Left ventricle myocardium inferior (tissue), 1 donor: ENCODE measurements around the gene GLRX3. TPM values are rescaled to one million over a fixed set of nuclear protein-coding genes. Genes with fewer than 3 reads are reported as not detected.

Experiments used
- DNase-seq: peaks from one replicate; pipeline ENCODE4 v3.0.0-alpha.2; 2020
- H3K27ac ChIP-seq: fragments of 200-600 bp; replicated peaks from 2 replicates; pipeline ENCODE4 v1.8.0; 2021
- H3K27me3 ChIP-seq: fragments of 200-600 bp; 2 replicates; pipeline ENCODE4 v1.8.0; 2021; ENCODE audit warnings: low read depth
- H3K36me3 ChIP-seq: fragments of 200-600 bp; 2 replicates; pipeline ENCODE4 v1.8.0; 2021
- H3K4me1 ChIP-seq: fragments of 200-600 bp; 2 replicates; pipeline ENCODE4 v1.8.0; 2021
- H3K4me3 ChIP-seq: fragments of 200-600 bp; 2 replicates; pipeline ENCODE4 v1.8.0; 2021; ENCODE audit warnings: mild to moderate bottlenecking, moderate library complexity
- H3K9me3 ChIP-seq: fragments of 200-600 bp; replicated peaks from 2 replicates; pipeline ENCODE4 v1.8.0; 2021
- intact Hi-C: fragments of 100-400 bp; cut with micrococcal nuclease; formaldehyde crosslinking; loops from one replicate; pipeline ENCODE4 v1.11.0; 2022
- total RNA-seq: library from RNA; stranded (reverse); fragmentation: NEBNext Ultra II Directional; extraction: Animal tissue kit (Norgen Biotek cat#: 25700); gene quantifications from one replicate; pipeline ENCODE4 v1.2.1, GENCODE V29; 2021
- TF ChIP-seq, protein P1 (sequence below): fragments of 200-600 bp; IDR thresholded peaks from 2 replicates; pipeline ENCODE4 v1.8.0; 2021; ENCODE audit warnings: antibody characterized with exemption, mild to moderate bottlenecking, borderline replicate concordance
- donor health status: DM: no; HTN: yes; CAD: no; lungs with severe emphysema.

GLRX3 gene
- total RNA-seq, 1 donor from 2014 or later: 69.2 TPM

DNA sequence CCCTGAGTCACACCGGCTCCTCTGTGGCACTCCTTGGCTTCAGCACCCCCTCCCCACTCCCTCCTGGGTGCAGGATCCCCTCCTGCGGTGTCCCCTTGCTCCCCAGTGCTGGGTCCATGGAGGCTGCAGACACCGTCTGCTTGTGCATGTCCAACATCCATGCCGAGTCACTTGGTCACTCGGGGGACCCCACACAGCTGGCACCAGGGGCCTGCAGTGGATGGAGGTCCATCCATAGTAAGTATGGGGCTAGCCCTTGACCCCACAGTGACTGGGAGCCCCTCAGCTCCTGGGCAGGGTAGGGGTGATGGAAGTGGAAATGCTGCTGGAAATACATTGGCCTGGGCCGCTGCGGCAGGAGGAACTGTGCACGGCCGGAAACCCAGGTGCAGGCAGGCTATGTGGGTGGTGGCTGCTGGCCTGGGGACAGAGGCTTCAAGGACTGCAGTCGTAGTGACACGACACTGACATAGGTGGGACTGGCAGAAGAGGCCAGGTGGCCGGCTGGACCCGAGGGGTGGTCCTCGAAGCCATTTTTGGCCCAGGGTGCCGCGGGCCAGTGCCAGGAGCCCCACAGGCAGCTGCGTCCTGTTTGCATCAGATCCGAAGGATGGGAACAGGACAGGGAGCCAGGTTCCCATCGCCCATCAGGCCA is 58.9 kb downstream of the GLRX3 start:
- peaks cover 23% of the 10 kb centered on the region for H3K4me1 ChIP-seq
- no peaks in the 10 kb centered on the region for H3K9me3 ChIP-seq
- no peaks in the 10 kb centered on the region for H3K36me3 ChIP-seq
- intact Hi-C loops: no loop called here
- no peak overlapping the region for H3K4me3 ChIP-seq
- H3K27me3 ChIP-seq: peaks cover 6% of the 10 kb centered on the region
- DNase-seq: no peak
- TF ChIP-seq, protein P1, sequence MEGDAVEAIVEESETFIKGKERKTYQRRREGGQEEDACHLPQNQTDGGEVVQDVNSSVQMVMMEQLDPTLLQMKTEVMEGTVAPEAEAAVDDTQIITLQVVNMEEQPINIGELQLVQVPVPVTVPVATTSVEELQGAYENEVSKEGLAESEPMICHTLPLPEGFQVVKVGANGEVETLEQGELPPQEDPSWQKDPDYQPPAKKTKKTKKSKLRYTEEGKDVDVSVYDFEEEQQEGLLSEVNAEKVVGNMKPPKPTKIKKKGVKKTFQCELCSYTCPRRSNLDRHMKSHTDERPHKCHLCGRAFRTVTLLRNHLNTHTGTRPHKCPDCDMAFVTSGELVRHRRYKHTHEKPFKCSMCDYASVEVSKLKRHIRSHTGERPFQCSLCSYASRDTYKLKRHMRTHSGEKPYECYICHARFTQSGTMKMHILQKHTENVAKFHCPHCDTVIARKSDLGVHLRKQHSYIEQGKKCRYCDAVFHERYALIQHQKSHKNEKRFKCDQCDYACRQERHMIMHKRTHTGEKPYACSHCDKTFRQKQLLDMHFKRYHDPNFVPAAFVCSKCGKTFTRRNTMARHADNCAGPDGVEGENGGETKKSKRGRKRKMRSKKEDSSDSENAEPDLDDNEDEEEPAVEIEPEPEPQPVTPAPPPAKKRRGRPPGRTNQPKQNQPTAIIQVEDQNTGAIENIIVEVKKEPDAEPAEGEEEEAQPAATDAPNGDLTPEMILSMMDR: no peak
- no peak overlapping the region for H3K27ac ChIP-seq

DNA sequence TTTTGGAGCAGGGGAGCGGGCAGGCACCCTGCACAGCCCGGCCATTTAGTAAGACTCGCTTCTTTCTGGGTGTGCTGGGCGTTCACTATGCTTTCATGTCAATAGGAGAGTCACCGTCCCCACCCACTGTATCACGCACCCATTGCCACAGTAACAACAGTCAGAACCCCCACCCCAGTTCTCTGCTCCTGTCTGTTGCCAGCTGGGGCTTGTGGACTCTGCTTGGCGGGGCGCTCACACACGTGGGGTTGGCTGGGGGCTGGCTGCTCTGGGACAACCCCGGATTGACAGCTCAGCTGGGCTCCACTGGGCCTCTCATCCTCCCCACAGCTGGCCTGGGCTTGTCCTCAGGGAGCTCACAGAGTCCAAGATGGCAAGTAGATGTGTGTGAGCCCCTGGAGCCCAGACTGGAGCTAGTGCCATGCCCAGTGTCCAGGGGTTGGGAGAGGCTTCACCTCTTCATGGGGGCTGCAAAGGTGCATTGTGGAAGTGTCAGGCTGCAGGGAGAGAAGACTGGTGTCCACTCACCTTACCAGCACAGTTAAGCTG is 59.6 kb downstream of the GLRX3 start:
- no peaks in the 10 kb centered on the region for H3K9me3 ChIP-seq
- TF ChIP-seq, protein P1: no peak
- DNase-seq: no peak
- intact Hi-C loops: no loop called here
- H3K27ac ChIP-seq: no peak overlapping the region
- peaks cover 17% of the 10 kb centered on the region for H3K4me1 ChIP-seq
- no peaks in the 10 kb centered on the region for H3K36me3 ChIP-seq
- H3K27me3 ChIP-seq: peaks cover under 1% of the 10 kb centered on the region
- H3K4me3 ChIP-seq: no peak overlapping the region

DNA sequence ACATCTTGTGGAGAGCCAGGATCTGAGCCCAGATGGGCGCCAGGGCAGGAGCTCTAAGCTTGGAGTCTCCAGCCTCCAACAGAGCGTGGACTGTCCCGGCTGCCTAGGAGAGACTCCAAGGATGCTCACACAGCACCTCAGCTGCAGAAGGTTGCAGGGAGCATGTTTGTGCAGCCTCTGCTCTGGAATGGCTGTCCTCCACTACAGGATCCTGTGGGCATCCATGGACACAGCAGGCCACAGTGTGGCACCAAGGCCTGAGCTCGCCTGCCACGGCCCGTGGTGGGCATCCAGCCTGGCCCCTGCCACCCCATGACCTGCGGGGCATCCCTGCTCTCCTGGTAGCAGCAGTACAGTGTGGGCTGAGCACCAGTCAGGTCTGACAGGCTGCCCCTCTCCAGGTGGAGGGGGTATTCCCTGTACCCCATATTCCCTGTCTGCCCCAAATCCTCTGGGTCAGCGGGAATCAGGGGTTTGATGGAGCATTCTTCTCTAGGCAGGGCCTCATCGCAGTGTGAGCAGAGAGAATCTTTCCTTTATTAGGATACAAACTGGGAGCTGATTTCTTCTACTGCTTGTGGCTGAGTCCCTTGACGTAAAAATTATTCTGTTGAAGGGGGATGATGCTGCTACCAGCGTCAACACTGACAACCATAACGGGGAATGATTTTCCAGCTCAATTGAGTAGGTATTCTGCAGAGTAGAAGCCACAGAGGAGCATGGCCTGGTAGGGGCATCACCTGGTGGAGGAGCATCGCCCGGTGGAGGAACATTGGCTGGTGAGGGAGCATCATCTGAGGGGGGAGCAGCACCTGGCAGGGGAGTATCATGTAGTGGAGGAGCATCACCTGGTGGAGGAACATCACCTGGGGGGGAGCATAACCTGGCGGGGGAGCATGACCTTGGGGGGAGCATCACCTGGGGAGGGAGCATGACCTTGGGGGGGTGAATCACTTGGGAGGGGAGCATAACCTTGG is 60.6 kb downstream of the GLRX3 start:
- TF ChIP-seq, protein P1: no peak
- H3K9me3 ChIP-seq: no peaks in the 10 kb centered on the region
- H3K27ac ChIP-seq: no peak overlapping the region
- H3K27me3 ChIP-seq: no peaks in the 10 kb centered on the region
- H3K4me1 ChIP-seq: peaks cover 13% of the 10 kb centered on the region
- intact Hi-C loops: no loop called here
- H3K36me3 ChIP-seq: no peaks in the 10 kb centered on the region
- DNase-seq: no peak
- H3K4me3 ChIP-seq: no peak overlapping the region

DNA sequence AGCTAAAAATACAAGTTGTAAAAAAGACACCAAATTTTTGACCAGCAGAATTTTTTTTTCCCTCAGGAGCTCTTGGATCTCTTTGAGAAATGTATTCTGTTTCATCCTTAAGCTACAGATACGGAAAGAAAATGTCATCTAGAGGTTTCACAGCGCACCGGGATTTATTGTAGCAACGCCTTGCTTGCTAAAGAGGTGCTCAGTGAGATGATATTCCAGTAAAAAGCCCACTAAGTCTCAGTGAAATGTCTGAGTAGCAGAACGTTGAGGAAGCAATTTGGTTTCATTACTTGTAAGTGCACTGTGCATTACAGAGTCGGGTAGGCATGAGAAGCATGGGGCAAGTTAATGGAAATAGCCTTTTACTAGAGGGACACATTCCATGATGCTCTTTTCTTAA is 62.5 kb downstream of the GLRX3 start:
- intact Hi-C loops: no loop called here
- TF ChIP-seq, protein P1: no peak
- H3K4me3 ChIP-seq: no peak overlapping the region

DNA sequence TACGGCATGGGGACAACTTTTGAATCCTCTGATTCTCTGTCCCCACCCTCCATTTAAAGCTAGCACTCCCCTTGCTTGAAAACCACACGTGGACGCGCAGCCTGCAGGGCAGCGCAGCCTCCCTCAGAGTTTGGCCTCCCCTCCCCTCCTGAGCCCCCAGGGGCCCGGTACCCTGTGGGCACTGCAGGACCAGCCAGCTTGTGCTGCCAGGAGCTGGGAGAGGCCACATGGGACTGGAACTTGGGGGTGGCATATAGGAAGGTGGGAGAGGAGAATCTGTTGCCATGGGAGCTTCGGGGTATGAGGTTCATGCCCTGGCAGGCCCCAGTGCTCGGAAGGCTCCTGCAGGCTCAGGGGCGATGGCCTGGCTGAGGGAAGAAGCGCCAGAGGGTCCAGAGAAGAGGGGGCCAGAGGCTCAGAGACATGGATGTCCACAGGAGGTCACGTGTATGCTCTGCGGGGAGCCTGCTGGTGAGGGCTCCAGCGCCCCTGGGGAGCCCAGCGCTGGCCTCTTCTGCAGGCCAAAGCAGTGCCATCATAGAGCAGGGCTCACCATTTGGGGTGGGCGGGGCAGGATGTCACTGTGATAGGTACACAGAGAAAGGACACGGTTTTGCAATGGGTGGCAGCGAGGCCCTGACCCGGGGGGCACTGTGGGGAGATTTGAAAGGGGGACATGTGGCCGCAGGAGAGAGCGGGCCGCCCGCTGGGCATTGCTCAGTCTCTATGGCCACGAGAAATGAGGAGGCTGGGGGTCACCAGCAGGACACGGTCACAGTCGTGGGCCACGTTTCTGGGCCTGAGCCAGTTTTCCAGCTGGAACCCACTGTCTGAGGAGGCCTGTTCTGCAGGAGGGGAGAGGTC is 64.2 kb downstream of the GLRX3 start:
- intact Hi-C loops: no loop called here
- no peak overlapping the region for H3K27ac ChIP-seq
- no peaks in the 10 kb centered on the region for H3K9me3 ChIP-seq
- H3K4me3 ChIP-seq: no peak overlapping the region
- H3K27me3 ChIP-seq: no peaks in the 10 kb centered on the region
- H3K4me1 ChIP-seq: no peaks in the 10 kb centered on the region
- TF ChIP-seq, protein P1: no peak
- DNase-seq: no peak
- no peaks in the 10 kb centered on the region for H3K36me3 ChIP-seq

More for the DNA sequence above, 62.5 kb downstream of the GLRX3 start:
- Histone ChIP-seq H3K9me3 (no peaks in the 10 kb centered on the region), H3K4me1 (peaks cover 9% of the 10 kb centered on the region), H3K36me3 (no peaks in the 10 kb centered on the region), H3K27me3 (no peaks in the 10 kb centered on the region), H3K27ac (no peak overlapping the region)
- no peak for DNase-seq
